HG03565 (cell line): Measurements from ENCODE around the gene RNU6-8.

Experiments
- ATAC-seq: cut with Tn5 transposase; IDR thresholded peaks from one replicate; pipeline ENCODE4 v1.9.1; 2021; ENCODE audit warnings: mild to moderate bottlenecking, moderate library complexity; ENCODE audit not compliant: unreplicated experiment

Gene RNU6-8

GRCh38 chr14:32166029-32166428, 37.0 kb downstream of the RNU6-8 start:
- ATAC-seq, result no peak
